Uterus (tissue), 4 donors: ENCODE measurements around the gene CHN2. TPM values are rescaled to one million over a fixed set of nuclear protein-coding genes. Genes with fewer than 3 reads are reported as not detected.

Experiments used
- DNase-seq, 2 donors: peaks; one replicate each; pipeline ENCODE4 v3.0.0-alpha.2; 2019 to 2020
- H3K27ac ChIP-seq, 2 donors: fragments of 200-600 bp; sonication (generic); 1 replicate in 1 of 2; 2 replicates in 1 of 2; pipeline ENCODE4 v1.5.1; 2016 to 2018
- H3K27me3 ChIP-seq, 2 donors: fragments of 200-600 bp; sonication (generic); one replicate each; pipeline ENCODE4 v1.5.1; 2018 to 2019; ENCODE audit warnings: control low read depth in 1 of 2
- H3K36me3 ChIP-seq, 2 donors: fragments of 200-600 bp; sonication (generic); one replicate each; pipeline ENCODE4 v1.5.1; 2019; ENCODE audit warnings: control low read depth in 1 of 2
- H3K4me1 ChIP-seq, 2 donors: fragments of 200-600 bp; sonication (generic); one replicate each; pipeline ENCODE4 v1.5.1; 2018 to 2019; ENCODE audit warnings: control low read depth in 1 of 2
- H3K4me3 ChIP-seq, 2 donors: fragments of 200-600 bp; sonication (generic); 1 replicate in 1 of 2; 2 replicates in 1 of 2; pipeline ENCODE4 v1.5.1; 2018 to 2019; ENCODE audit warnings: mild to moderate bottlenecking in 1 of 2
- H3K9me3 ChIP-seq, 2 donors: fragments of 200-600 bp; sonication (generic); one replicate each; pipeline ENCODE4 v1.5.1; 2019; ENCODE audit warnings: control low read depth in 1 of 2
- CTCF ChIP-seq, 4 experiments: fragments of 200-600 bp in 2 of 4; fragments of 450-650 bp in 2 of 4; sonication (generic) in 2 of 4; IDR thresholded peaks; one replicate each; pipeline ENCODE4 v1.5.1; 2016 to 2019; ENCODE audit warnings: antibody characterized with exemption in 4 of 4, mild to moderate bottlenecking in 2 of 4, moderate library complexity in 1 of 4
- POLR2A ChIP-seq, 2 donors: fragments of 450-650 bp; IDR thresholded peaks; one replicate each; pipeline ENCODE4 v1.6.1; 2016; ENCODE audit warnings: antibody characterized with exemption in 2 of 2, mild to moderate bottlenecking in 1 of 2, moderate library complexity in 1 of 2
- intact Hi-C: fragments of 100-400 bp; cut with DNase I; formaldehyde crosslinking; loops from one replicate; pipeline ENCODE4 v1.15.1; 2023; ENCODE audit warnings: low total_unique reads
- total RNA-seq, 4 donors: library from RNA; depleted of rRNA in 3 of 4; stranded (reverse); fragments of >200 nt in 3 of 4; gene quantifications; one replicate each; pipeline versions ENCODE4 v1.1.0 to v1.2.4, GENCODE V29; 2014 to 2023
- donor health status: DM: yes; HTN: yes; CAD: no.

Gene CHN2
- total RNA-seq, 4 donors from 2014 or later, result 9.8 to 22.9 (median 18.3) TPM

- H3K27ac ChIP-seq, result no peak overlapping the region
- TF ChIP-seq CTCF (IDR thresholded peaks at IDR 0.05) (no peak), POLR2A (IDR thresholded peaks at IDR 0.05) (no peak)
- no peak for DNase-seq
- no peaks in the 10 kb centered on the region for H3K9me3 ChIP-seq
- H3K27me3 ChIP-seq, result no peaks in the 10 kb centered on the region
- no peaks in the 10 kb centered on the region for H3K4me1 ChIP-seq
- no peak overlapping the region for H3K4me3 ChIP-seq
- intact Hi-C loops, result no loop called here
- H3K36me3 ChIP-seq, result no peaks in the 10 kb centered on the region
Observed at GRCh38 chr7:29292886-29293658, 98.5 kb downstream of the CHN2 start.

GRCh38 chr7:29296421-29296820, 101.8 kb downstream of the CHN2 start:
- TF ChIP-seq POLR2A (IDR thresholded peaks at IDR 0.05) (no peak), CTCF (IDR thresholded peaks at IDR 0.05) (no peak)
- no peaks in the 10 kb centered on the region for H3K9me3 ChIP-seq
- H3K27ac ChIP-seq, result no peak overlapping the region
- no peaks in the 10 kb centered on the region for H3K4me1 ChIP-seq
- intact Hi-C loops, result no loop called here
- no peaks in the 10 kb centered on the region for H3K36me3 ChIP-seq
- H3K27me3 ChIP-seq, result no peaks in the 10 kb centered on the region
- H3K4me3 ChIP-seq, result no peak overlapping the region
- no peak for DNase-seq

DNA sequence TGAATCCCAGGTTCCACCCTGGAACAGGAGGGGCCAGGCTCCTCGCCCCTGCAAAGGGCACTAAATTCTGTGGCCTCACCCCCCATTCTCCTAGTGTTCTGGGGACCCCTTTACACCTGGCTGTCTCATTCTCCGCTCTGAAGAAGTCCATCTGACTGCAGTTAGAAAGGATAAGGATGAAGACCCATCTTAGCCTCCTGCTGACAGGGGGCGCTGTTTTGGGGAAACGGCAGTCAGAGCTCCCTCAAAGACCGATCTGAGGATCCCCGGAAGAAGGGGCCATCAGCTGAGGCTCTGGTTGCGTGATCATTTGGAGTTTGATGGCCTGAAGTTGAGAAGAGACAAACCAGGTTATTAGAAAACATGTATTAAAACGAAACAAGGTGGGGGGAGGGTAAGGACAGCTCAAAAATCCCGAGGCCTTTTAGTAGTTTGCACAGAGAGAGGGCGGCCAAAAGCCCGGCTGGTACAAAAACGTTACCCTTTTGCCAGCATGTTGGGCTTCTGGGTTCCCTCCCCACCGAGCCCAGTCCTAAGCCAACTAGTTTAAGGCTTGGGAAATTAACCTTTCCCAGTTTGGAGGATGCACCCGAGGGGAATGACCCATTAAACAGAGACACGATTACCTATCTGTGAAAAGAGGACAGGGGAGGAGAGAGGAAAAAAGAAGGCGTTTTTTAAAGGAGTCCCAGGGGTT, 102.8 kb downstream of the CHN2 start:
- Histone ChIP-seq H3K9me3 (no peaks in the 10 kb centered on the region), H3K4me1 (no peaks in the 10 kb centered on the region), H3K27ac (no peak overlapping the region), H3K36me3 (no peaks in the 10 kb centered on the region), H3K27me3 (no peaks in the 10 kb centered on the region), H3K4me3 (no peak overlapping the region)
- TF ChIP-seq CTCF (IDR thresholded peaks at IDR 0.05) (no peak), POLR2A (IDR thresholded peaks at IDR 0.05) (no peak)
- DNase-seq, result no peak
- intact Hi-C loops, result no loop called here

- Histone ChIP-seq H3K4me1 (no peaks in the 10 kb centered on the region), H3K4me3 (no peak overlapping the region), H3K9me3 (no peaks in the 10 kb centered on the region), H3K36me3 (no peaks in the 10 kb centered on the region), H3K27ac (no peak overlapping the region), H3K27me3 (no peaks in the 10 kb centered on the region)
- DNase-seq, result no peak
- intact Hi-C loops, result no loop called here
- TF ChIP-seq CTCF (IDR thresholded peaks at IDR 0.05) (no peak), POLR2A (IDR thresholded peaks at IDR 0.05) (no peak)
Observed at GRCh38 chr7:29299086-29299485, 104.5 kb downstream of the CHN2 start.

DNA sequence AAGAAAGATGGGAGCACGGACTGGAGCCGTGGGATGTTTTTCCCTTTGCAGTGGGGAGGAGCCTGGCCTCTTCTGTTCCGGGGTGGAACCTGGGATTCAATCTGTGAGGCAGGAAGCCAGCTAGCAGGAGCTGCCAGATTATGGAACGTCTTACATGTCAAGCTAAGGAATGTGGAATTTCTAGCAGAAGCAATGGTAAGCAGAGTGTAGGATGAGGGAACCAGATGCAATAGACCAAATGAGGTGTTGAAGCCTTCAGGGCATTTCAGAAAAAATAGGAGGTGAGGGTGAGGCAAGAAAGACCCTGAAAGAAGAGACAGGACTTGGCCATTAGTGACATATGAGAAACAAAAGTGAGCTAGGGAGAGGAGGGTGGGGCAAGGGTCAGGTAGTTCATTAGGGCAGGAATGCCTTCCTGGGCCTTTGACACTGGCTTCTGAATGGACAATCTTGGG, 105.5 kb downstream of the CHN2 start:
- TF ChIP-seq CTCF (IDR thresholded peaks at IDR 0.05), result no peak
- TF ChIP-seq POLR2A (IDR thresholded peaks at IDR 0.05), result no peak
- no peak overlapping the region for H3K4me3 ChIP-seq
- intact Hi-C loops, result no loop called here
- H3K36me3 ChIP-seq, result no peaks in the 10 kb centered on the region
- DNase-seq, result no peak
- no peaks in the 10 kb centered on the region for H3K9me3 ChIP-seq
- H3K4me1 ChIP-seq, result no peaks in the 10 kb centered on the region
- H3K27me3 ChIP-seq, result no peaks in the 10 kb centered on the region
- no peak overlapping the region for H3K27ac ChIP-seq
